Skeletal muscle tissue (tissue), 4 donors: ENCODE measurements around the gene FAM184B. TPM values are rescaled to one million over a fixed set of nuclear protein-coding genes. Genes with fewer than 3 reads are reported as not detected.
A peak's percentile ranks its signal among the peaks of the same experiment; 100 is the strongest.

Experiments
- H3K27ac ChIP-seq: one replicate; pipeline ENCODE4 v1.7.0; 2013; ENCODE audit warnings: mild to moderate bottlenecking, low read depth, low read length, inconsistent platforms
- H3K27me3 ChIP-seq, 3 donors: one replicate each; pipeline ENCODE4 v1.7.0; 2013; ENCODE audit warnings: low read length in 3 of 3; ENCODE audit not compliant: control insufficient read depth in 3 of 3, insufficient read depth in 3 of 3
- H3K36me3 ChIP-seq, 3 donors: one replicate each; pipeline ENCODE4 v1.7.0; 2013; ENCODE audit warnings: low read length in 3 of 3; ENCODE audit not compliant: control insufficient read depth in 3 of 3, insufficient read depth in 3 of 3
- H3K4me1 ChIP-seq, 3 donors: one replicate each; pipeline ENCODE4 v1.7.0; 2013; ENCODE audit warnings: low read length in 3 of 3, mild to moderate bottlenecking in 3 of 3; ENCODE audit not compliant: control insufficient read depth in 3 of 3, insufficient read depth in 3 of 3
- H3K4me3 ChIP-seq, 3 donors: one replicate each; pipeline ENCODE4 v1.7.0; 2013; ENCODE audit warnings: low read length in 3 of 3
- H3K9ac ChIP-seq, 3 donors: one replicate each; pipeline ENCODE4 v1.7.0; 2013; ENCODE audit warnings: low read length in 3 of 3, mild to moderate bottlenecking in 3 of 3, moderate library complexity in 2 of 3, low read depth in 1 of 3
- H3K9me3 ChIP-seq, 3 donors: one replicate each; pipeline ENCODE4 v1.7.0; 2013; ENCODE audit warnings: low read length in 3 of 3; ENCODE audit not compliant: control insufficient read depth in 3 of 3
- total RNA-seq: library from RNA; depleted of rRNA; stranded (reverse); fragments of >200 nt; gene quantifications from one replicate; pipeline ENCODE4 v1.2.3, GENCODE V29; 2014
- donor health status: Osteomylitis.

Gene FAM184B
- total RNA-seq, 1 donor from 2014 or later, result 4.2 TPM

DNA sequence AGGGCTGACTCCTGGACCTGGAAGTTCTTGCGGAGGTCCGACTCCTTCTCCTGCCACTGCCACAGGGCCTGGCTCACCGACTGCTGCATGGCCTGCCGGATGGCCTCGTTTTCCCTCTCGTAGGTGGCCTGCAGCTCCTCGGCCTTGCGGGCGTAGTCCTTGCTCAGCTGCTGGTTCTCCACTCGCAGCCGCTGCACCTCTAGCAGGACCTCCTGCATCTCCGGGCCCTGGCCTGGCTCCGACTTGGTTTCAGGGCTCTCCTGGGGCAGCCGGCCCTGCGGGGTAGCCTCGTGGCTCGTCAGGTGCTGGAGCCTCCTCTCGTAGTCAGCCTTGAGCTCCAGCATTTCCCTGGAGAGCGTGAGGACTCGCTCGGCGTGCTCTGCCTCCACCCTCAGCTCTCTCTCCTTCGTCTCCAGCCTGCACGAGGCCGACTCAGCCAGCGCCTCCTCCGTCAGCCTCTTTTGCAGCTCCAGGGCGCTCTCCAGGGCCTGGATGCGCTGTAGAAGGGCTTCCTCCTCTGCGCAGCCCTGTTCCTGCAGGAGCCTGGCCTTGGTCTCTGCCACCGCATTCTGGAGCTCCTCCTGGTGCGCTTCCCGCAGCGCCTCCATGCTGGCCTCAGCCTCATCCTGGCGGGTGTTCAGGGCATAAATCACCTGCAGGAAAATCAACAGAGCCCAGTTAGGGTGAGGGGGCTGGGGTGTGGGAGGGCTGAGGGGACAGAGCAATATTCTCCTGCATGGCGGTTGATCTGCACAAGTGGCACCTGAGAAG lies 72.2 kb downstream of the FAM184B start:
- Histone ChIP-seq H3K4me3 (no peak overlapping the region), H3K27ac (no peak overlapping the region), H3K9ac (no peak overlapping the region), H3K36me3 (peaks cover 0 to 3% (median 0%) of the 10 kb centered on the region in 3 donors), H3K4me1 (no peaks in the 10 kb centered on the region), H3K9me3 (no peaks in the 10 kb centered on the region), H3K27me3 (peaks cover 0 to 5% (median 0%) of the 10 kb centered on the region in 3 donors)

DNA sequence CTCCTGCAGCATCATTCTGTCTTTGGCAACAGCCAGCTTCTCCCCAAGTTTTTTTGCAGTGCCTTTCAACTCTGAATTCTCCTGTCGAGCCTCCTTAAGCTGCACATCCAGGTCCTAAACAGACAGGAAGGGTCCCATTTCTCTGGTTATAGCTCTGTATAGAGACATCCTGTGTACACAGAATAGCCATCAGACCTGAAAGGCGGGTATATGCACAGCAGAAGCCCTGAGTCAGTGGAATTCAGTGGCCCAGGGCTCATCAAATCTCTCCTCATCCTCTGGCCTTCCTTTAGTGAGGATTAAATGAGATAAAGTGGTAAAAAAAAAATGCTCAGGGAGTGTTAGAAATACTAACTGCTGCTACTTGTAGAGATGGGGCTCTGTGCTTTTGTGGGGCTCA lies 73.8 kb downstream of the FAM184B start:
- peaks cover 0 to 3% (median 0%) of the 10 kb centered on the region in 3 donors for H3K36me3 ChIP-seq
- H3K9ac ChIP-seq, result no peak overlapping the region
- peaks cover 0 to 5% (median 0%) of the 10 kb centered on the region in 3 donors for H3K27me3 ChIP-seq
- no peak overlapping the region for H3K4me3 ChIP-seq
- no peaks in the 10 kb centered on the region for H3K9me3 ChIP-seq
- H3K4me1 ChIP-seq, result peaks cover 0 to under 1% (median 0%) of the 10 kb centered on the region in 3 donors
- no peak overlapping the region for H3K27ac ChIP-seq

DNA sequence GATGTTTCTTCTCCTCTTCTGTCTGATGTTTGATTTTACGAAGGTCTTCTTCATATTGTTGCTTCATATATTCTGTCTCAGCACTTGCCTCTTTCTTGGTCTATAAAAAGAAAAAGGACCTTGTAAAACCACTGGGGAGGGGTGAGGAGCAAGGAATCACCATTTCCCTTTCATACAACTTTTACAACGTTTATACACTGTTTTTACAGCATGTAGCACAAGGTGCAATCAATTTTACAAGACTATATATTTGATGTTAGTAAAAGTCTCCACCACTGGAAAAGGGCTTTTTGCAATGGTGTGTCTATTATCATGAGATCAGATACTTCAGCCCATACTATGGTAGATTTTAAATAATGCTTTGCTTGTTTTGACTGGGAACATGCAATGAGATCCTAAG lies 76.3 kb downstream of the FAM184B start:
- no peak overlapping the region for H3K27ac ChIP-seq
- H3K9ac ChIP-seq, result no peak overlapping the region
- peaks cover 0 to 5% (median 0%) of the 10 kb centered on the region in 3 donors for H3K27me3 ChIP-seq
- H3K4me3 ChIP-seq, result no peak overlapping the region
- no peaks in the 10 kb centered on the region for H3K9me3 ChIP-seq
- H3K4me1 ChIP-seq, result peaks cover 0 to 15% (median 0%) of the 10 kb centered on the region in 3 donors
- H3K36me3 ChIP-seq, result peaks cover 0 to 3% (median 0%) of the 10 kb centered on the region in 3 donors

DNA sequence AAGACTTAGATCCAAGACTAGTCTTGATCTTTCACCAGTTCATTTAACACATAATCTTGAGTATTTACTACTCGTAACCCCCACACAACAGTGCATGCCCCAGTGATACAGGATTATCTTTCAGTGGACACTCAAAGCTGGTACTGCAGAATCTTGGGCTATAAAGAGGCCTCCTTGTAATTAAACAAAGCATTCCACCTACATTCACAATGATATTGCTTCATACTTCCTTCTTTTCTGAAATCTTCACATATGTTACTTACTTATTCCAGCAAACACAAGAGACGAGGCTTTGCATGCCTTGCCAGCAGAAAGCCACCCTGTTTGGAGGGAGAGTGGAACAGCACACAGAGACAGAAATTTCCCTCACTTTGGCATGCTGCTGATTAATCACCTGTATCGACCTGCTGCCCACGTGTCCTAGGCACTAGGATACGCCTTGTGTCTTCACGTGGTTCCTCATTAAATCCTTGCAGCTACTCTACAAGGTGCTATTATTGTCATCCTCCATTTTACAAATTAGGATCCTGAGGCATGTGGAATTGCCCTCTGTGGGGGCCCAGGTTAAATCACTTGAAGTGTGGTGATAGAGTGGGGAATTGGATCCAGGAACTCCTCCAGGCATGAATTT lies 77.3 kb downstream of the FAM184B start:
- Histone ChIP-seq H3K4me1 (peaks cover 0 to 15% (median 0%) of the 10 kb centered on the region in 3 donors), H3K9me3 (peaks cover 0 to 2% (median 0%) of the 10 kb centered on the region in 3 donors), H3K36me3 (peaks cover 0 to 3% (median 0%) of the 10 kb centered on the region in 3 donors)

DNA sequence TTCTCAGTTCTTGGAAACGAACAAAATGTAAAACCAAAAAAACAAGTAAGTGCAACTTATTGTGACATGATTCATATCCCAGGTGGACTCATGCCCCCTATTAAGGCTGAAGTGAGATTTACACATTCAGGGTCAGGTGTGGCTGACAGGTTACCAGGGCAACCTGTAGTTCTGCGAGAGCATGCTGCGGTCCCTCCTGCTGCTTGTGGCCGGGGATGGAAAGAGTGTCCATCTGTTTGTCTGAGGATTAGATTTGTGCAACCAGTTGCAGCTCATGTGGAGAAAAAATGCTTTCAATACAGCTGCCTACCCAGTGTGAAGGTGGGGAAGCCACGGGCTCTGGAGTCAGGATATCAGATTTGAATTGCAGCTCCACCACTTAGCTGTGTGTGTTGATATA lies 78.8 kb downstream of the FAM184B start:
- peaks cover 0 to 2% (median 0%) of the 10 kb centered on the region in 3 donors for H3K9me3 ChIP-seq
- no peaks in the 10 kb centered on the region for H3K27me3 ChIP-seq
- peaks cover 0 to 15% (median 0%) of the 10 kb centered on the region in 3 donors for H3K4me1 ChIP-seq
- no peak overlapping the region for H3K27ac ChIP-seq
- no peaks in the 10 kb centered on the region for H3K36me3 ChIP-seq
- no peak overlapping the region for H3K9ac ChIP-seq
- no peak overlapping the region for H3K4me3 ChIP-seq

More for the DNA sequence above, 77.3 kb downstream of the FAM184B start:
- Histone ChIP-seq H3K27ac (no peak overlapping the region), H3K9ac (no peak overlapping the region), H3K27me3 (peaks cover 0 to under 1% (median 0%) of the 10 kb centered on the region in 3 donors), H3K4me3 (no peak overlapping the region)

DNA sequence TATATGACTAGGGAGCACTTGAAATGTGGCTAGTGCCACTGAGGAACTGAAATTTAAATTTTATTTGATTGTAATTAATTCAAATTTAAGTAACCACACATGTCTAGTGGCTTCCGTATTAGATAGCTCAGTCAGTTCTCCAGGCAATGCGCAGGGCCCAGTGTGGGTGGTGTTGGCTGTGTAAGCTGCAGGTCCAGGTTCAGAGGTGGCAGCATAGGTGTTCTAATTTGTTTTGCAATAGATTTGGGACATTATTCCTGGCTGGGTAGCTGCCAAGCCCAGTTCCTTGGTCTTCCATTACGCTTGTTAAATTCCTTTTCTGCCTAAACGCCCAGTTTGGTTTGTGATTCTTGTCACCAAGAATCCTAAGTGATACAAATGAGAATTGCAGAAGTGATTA lies 79.5 kb downstream of the FAM184B start:
- Histone ChIP-seq H3K9me3 (peaks cover 0 to 2% (median 0%) of the 10 kb centered on the region in 3 donors), H3K4me3 (peak overlapping the region in 1 of 3 donors; percentile 10), H3K9ac (no peak overlapping the region), H3K27me3 (no peaks in the 10 kb centered on the region), H3K4me1 (peaks cover 0 to 15% (median 0%) of the 10 kb centered on the region in 3 donors), H3K27ac (peak overlapping the region; percentile 6), H3K36me3 (no peaks in the 10 kb centered on the region)

DNA sequence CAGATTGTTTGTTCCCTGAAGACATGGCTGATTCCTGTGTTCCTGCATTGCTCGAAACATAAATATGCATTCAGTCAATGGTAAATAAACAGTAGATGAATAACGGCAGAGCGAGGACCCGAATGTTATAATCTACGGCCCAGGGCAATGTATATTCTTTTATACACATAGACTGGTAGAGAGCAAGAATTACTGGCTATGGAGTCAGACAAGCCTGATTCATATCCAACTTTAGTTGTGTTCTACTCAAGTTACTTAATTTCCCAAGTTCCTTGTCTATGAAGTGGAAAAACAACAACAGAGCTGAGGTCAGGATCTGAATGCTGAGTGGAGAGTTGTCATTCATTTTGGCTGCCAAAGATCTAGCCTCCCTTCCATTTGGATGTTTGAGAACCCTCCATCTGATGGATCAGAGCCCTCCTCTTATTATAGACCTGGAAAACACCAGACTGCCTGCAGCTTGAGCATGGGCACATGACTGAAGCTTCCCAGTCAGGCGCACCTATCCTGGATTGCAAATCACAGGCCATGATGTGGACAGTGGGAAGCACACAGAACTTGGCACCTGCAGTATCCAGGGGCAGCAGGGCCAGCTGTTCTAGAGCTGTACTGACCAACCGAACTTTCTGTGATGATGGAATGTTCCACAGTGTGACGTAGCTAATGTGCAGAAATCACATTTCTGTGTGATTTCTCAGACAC lies 80.1 kb downstream of the FAM184B start:
- no peaks in the 10 kb centered on the region for H3K36me3 ChIP-seq
- H3K4me3 ChIP-seq, result peak overlapping the region in 1 of 3 donors; percentile 10
- peaks cover 0 to 15% (median 0%) of the 10 kb centered on the region in 3 donors for H3K4me1 ChIP-seq
- peak overlapping the region; percentile 6 for H3K27ac ChIP-seq
- H3K9ac ChIP-seq, result no peak overlapping the region
- H3K9me3 ChIP-seq, result peaks cover 0 to 2% (median 0%) of the 10 kb centered on the region in 3 donors
- no peaks in the 10 kb centered on the region for H3K27me3 ChIP-seq

DNA sequence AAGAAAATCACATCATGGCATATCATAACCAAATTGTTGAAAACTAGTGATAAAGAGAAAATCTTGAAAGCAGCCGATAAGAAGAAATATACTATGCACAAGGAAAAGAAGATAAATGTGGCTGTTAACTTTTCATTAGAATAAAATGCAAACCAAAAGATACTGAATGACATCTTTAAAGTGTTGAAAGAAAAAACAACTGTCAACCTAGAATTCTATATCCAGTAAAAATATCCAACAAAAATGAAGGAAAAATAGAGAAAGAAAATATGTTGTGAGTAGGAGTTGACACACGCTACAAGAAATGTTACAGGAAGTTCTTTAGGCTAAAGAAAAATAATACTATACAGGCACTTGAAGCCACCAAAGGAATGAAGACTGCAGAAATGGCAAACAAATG lies 82.0 kb downstream of the FAM184B start:
- Histone ChIP-seq H3K9me3 (peaks cover 0 to 2% (median 0%) of the 10 kb centered on the region in 3 donors), H3K27me3 (no peaks in the 10 kb centered on the region)

DNA sequence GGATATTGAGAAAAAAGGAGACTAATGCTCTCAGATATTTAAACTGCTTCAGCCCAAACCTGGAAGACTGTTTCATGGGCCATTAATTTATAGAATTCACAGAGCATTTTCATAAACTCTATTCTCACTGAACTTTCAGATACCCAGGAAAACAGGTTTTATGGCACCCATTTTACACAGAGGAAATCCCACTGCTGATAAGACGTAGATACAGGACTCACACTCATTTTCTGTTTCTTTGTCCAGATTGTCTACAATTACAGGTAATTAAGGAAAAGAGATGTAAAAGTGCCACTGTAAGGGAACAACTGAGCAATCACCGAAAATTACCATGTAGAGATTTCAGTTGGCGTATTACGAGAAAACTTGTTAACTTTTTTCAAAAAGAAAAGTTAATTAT lies 83.3 kb downstream of the FAM184B start:
- Histone ChIP-seq H3K36me3 (no peaks in the 10 kb centered on the region), H3K4me3 (no peak overlapping the region), H3K9me3 (peaks cover 0 to 2% (median 0%) of the 10 kb centered on the region in 3 donors)

More for the DNA sequence above, 82.0 kb downstream of the FAM184B start:
- Histone ChIP-seq H3K9ac (no peak overlapping the region), H3K27ac (no peak overlapping the region), H3K36me3 (no peaks in the 10 kb centered on the region), H3K4me3 (no peak overlapping the region), H3K4me1 (peaks cover 0 to 15% (median 0%) of the 10 kb centered on the region in 3 donors)

More for the DNA sequence above, 83.3 kb downstream of the FAM184B start:
- Histone ChIP-seq H3K27ac (no peak overlapping the region), H3K9ac (no peak overlapping the region), H3K27me3 (no peaks in the 10 kb centered on the region), H3K4me1 (peaks cover 0 to 15% (median 0%) of the 10 kb centered on the region in 3 donors)
